Measurements from ENCODE around the gene GTF3C6.
"Not testable (repeated sequence)": the region's sequence is repeated elsewhere in the genome, so short reads cannot be mapped to it uniquely, and the experiment has no call there.

Gene GTF3C6, protein sequence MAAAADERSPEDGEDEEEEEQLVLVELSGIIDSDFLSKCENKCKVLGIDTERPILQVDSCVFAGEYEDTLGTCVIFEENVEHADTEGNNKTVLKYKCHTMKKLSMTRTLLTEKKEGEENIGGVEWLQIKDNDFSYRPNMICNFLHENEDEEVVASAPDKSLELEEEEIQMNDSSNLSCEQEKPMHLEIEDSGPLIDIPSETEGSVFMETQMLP

DNA sequence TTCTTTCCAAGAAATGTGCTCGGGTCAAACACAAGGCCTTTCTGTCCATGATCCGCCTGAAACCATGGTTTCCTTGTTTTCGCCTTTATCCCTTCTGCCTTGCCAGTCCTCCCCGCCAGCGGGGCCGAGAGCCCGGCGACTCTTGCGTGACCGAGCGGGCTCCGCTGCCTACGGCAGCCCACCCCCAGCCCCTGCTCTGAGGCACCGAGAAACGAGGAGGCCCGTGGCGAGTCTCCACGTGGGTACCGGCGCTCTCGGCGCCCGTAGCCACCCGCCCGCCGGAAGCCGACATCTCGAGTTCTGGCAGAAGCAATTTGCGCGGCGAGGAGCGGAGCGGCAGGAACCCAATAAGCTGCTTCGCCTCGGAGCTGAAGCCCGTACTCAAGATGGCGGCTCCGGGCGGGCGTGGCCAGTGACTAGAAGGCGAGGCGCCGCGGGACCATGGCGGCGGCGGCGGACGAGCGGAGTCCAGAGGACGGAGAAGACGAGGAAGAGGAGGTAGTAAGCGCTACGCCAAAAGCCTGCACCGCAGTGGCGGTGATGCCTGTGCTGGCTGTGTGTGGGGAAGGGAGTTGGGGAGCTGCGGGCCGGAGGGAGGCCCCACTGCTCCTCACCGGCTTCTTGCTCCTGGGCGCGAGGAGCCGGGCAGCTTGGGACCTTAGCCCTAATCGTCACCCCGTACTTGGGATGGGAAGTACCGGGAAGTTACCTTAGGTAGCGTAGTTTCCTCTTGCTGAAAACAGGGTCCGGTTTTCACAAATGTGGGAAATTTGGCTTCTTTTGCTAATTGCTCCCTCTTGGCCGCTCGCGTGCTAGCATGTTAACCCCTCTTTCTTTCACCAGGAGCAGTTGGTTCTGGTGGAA is at the start of gene GTF3C6:
Gene GTF3C6, plus strand, starts transcription at position 378 of the 864 bp plus-strand sequence. Its CDS starts 64 bp downstream, at position 442.
- peak; percentile 84 for DNase-seq

DNA sequence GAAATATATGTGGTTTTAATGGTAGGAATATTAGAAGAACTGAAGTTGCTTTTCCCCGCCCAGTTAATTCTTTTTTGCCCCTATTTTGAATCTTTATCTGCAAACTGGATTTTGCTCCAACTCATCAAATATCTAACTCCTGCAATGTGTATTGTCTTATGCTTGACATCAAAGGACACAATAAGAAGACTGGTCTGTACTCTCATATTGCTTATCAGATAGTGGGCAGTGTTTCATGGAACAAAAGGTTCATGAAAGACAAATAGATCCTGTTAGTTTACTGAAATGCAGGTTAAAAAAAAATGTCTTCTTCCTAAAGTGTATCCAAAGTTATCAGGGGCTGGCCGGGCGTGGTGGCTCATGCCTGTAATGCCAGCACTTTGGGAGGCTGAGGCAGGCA is 27.7 kb upstream of the GTF3C6 start:
- DNase-seq: no peak

DNA sequence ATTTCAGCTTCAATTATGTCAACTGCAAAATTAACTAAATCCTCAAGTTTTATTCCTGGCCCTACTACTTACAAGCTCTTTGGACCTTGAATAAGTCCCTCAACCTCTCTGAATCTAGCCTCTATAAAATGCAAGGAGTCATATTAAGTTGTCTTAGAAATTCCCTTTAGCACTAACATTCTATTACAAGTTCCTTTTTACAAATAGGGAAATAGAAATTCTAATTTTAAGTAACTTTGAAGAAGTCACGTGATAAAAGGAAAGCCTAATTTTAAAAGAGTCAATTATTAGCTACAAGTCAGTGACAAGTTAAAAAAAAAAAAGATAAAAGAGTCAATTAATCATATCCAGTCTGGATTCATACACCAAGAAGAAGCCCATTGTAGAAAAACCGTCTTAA is 24.6 kb upstream of the GTF3C6 start:
- no peak for DNase-seq

DNA sequence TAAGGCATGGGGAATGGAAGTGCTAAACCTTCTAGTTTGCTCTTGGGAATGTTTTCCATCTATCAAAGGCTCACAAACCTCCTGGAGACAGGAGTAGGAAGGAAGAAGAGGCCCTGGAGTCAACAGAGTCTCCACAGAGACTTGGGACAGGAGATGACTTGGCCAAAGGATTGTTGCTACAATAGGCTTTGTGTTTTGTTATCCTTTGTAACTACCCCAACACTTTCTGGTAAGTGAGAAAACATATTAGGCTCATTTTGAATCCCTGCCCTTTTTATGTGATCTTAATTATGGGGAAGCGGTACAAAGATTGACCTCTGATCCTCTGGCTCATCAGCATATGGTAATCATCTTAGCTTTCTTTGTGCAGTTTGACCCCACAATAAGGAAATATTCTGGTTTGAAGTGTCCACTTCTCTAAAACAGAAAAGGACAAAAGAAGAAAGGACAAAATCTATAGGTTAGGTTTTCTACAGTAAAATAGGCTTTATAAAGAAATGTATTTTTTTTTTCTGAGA is 24.1 kb upstream of the GTF3C6 start:
- DNase-seq: no peak

DNA sequence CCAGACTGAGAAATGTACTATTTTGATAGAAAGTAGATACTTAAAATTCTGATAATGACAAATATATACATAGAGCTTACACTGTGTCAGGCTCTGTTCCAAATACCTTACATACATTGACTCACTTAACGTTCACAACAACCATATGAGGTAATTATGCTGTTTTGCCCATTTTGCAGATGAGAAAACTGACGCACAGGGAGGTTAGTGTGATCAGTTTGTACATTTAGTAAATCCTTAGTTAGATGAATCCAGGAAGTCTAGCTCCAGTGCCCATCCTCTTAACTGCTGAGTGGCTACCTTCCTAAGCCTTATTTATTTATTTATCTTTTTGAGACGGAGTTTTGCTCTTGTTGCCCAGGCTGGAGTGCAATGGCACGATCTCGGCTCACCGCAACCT is 23.3 kb upstream of the GTF3C6 start:
- no peak for DNase-seq

DNA sequence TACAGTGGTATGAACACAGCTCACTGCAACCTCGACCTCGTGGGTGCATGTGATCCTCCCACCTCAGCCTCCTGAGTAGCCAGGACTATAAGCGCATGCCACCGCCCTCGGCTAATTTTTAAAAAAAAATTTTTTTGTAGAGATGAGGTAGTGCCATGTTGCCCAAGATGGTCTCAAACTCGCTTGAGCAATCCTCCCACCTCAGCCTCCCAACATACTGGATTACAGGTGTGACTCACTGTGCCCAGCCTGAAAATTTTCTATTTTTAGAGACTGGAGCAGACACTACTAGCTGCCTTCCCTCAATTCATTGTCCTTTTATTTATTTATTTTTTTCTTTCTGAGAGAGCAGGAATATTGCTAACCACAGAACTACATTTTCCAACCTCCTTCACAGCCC is 20.3 kb upstream of the GTF3C6 start:
- DNase-seq: no peak

DNA sequence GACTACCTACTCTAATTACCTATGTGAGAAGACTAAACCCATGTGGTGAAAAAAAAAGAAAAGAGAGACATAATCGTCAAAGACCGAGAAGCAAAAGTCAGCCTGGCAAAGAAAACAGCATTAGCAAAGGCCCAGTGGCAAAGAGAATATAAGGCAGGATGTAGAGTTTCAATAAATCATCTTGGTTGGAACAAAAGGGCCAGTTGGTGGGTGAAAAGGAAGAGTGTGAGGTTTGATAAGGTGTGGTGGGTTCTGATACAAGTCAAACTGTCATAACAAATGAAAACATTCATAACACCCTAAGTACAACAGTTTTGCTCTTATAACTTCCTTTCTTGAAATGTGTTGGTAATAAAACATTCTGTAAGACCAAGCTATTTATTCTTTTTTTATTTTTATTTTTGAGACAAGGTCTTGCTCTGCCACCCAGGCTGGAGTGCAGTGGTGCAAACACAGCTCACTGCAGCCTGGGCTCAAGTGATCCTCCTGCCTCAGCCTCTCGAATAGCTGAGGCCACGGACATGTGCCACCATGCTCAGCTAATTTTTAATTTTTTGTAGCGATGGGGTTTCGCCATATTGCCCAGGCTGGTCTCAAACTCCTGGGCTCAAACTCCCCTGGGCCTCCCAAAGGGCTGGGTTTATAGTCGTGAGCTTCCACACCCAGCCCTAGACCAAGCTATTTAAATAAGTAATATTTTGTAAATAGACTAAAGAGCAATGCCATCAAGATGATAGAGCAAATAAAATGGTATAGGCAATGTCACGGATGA is 18.9 kb upstream of the GTF3C6 start:
- DNase-seq: no peak

DNA sequence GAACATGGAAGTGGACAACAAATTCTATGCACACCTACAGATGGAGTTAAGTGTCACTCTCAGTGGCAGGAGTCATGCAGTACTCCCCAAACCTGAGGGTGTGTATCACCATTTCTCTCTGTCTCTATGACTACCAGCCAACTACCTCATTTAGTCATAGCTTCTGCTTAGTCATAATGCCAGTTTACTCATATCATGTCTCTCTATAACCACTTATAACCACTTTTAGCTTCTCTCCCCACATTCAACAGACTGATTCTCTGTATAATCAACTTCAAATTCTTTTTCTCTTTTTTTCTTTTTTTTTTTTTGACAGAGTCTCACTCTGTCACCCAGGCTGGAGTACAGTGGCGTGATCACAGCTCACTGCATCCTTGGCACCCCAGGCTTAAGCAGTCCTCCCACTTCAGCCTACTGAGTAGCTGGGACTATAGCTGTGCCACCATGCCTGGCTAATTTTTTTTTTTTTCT is 13.8 kb upstream of the GTF3C6 start:
- no peak for DNase-seq

DNA sequence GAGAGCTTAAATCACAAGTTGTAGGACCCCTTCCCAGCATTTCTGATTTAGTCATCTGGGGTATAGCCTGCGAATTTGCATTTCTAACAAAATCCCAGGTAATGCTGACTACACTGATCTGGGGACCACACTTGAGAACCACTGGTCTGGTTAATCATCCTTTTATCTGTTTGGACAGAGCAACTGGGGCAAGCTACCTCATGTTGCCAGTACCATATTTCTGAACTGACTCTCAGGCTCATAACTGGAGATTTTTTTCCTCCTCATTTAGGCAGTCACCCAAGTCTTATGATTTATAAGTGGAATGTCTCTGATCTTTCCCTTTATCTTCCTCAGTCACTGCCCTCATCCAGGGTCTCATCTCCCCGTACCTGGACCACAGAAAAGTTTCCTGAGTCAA is 12.0 kb upstream of the GTF3C6 start:
- DNase-seq: no peak

DNA sequence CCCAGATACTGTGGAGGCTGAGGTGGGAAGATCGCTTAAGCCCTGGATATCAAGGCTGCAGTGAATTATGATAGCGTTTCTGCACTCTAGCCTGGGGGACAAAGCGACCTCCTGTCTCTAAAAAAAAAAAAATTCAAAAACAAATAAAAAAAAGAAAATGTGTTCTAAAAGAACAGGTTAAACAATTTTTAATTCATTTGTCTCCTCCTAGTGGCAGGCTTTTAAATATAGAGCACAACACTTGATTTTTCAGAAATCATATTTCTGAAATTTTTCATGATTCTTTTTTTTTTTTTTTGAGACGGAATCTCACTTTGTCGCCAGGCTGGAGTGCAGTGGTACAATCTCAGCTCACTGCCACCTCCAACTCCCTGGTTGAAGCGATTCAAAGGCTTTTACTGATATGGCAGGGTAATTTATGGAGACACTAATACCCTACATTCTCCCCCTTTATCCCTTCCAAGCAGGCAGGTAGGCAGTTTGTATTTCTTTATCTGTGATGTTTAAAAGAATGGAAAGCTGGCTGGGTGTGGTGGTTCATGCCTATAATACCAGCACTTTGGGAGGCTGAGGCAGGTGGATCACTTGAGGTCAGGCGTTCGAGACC is 8.7 kb upstream of the GTF3C6 start:
- peak; percentile 7 for DNase-seq

DNA sequence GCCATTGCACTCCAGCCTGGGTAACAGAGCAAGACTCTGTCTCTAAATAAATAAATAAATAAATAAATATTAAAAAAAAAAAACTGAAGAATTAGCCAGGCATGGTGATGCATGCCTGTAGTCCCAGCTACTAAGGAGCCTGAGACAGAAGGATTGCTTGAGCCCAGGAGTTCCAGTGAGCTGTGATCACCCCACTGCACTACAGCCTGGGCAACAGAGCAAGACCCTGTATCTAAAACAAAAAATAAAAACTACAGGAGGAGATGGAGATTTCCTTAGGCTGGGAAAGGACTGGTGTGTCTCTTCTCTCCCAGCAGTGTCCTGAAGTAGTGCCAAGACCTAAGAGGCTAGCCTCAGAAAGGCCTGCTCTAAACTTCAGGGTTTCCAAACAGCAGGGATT is 8.1 kb upstream of the GTF3C6 start:
- DNase-seq: no peak

DNA sequence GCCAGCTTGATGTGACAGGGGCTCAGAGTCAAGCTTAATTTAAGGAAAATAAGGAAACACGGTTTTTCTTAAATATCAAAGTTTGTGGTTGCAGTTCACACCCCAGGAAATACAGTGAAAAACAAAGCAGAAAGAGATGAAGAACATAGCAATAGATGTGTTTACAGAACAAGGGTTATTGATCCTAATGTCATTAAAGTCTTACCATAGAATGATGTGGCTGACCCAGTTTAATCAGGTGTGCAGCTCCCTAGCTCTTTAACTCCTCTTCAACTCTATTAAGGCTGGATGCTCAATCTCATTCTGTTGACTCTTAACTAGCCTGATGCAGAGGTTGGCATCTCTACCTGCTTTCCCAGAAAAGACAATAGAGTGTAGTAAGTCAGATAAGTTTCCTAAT is 7.5 kb upstream of the GTF3C6 start:
- DNase-seq: no peak

DNA sequence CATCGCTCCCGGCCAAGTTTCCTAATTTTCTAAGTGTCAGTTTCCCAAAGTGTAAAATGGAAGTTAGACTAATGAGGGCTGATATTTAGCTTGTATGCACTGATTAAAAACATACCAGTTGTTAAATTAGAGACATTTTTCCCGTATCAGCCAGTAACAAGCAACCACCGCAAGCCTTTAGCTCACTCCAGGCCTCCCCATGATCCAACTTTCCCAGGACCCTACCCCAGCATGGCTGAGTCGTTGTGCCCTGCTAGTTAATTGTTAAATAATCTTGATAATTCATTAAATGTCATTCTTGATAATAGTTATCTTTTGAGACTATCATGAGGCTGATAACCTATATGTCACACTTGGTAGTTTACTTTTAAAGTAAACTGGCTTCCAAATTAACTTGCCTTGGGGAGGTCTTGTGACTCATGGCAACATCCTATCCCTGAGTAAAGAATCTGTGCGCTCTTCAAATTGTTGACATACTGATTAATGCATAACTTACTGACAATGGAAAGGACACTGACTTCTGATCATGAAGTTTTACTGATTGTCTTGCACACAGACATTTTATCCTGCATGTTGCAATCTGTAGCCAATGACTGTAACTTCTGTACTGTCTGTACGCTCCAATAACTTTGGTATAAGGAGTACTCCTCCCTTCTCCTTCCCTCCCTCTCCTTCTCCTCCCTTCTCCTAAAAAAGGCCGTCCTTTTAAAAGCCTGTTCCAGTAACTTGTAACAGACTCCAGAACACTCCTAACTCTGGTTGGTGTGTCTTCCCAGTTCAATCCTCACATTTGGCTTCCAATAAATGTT is 6.3 kb upstream of the GTF3C6 start:
- DNase-seq: no peak

DNA sequence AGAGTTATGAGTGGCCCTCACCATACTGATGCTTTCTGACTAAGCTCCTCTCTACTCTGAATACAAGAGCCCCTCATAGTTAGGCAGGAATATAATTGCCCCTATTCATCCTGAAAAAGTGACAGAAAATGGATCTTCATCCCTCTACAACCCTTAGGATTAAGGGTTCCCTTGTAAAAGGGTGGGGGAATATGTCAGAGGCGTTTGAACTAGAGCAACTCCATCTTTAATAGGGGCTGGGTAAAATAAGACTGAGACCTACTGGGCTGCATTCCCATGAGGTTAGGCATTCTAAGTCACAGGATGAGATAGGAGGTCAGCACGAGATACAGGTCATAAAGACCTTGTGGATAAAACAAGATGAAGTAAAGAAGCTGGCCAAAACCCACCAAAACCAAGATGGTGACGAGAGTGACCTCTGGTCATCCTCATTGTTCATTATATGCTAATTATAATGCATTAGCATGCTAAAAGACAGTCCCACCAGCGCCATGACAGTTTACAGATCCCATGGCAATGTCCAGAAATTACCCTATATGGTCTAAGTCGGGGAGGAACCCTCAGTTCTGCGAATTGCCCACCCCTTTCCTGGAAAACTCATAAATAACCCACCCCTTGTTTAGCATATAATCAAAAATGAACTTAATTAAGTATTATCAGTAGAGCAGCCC is 4.7 kb upstream of the GTF3C6 start:
- no peak for DNase-seq

DNA sequence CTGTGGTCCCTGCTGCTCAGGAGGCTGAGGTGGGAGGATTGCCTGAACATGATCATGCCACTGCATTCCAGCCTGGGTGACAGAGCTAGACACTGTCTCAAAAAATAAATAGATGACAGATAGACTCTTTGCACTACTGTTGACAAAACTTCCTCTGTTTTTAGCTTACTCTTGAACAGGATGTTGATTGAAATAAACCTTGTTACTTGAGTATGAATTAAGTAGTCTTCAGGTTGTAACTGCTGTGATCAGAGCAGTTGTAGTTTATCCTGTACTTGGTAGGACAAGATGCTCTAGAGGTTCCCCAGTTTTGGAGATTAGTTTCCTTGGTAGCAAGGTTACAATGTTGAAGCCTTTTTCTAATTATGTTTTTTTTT is 1.5 kb downstream of the GTF3C6 start:
- DNase-seq: no peak

DNA sequence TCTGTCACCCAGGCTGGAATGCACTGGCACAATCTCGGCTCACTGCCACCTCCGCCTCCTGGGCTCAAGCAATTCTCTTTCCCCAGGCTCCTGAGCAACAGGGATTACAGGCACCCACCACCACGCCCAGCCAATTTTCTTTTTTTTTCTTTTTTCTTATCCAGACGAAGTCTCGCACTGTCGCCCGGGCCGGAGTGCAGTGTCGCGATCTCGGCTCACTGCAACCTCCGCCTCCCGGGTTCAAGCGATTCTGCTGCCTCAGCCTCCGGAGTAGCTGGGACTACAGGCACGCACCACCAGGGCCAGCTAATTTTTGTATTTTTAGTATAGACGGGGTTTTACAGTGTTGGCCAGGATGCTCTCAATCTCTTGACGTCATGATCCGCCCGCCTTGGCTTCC is 4.1 kb downstream of the GTF3C6 start:
- not testable (repeated sequence) for DNase-seq

DNA sequence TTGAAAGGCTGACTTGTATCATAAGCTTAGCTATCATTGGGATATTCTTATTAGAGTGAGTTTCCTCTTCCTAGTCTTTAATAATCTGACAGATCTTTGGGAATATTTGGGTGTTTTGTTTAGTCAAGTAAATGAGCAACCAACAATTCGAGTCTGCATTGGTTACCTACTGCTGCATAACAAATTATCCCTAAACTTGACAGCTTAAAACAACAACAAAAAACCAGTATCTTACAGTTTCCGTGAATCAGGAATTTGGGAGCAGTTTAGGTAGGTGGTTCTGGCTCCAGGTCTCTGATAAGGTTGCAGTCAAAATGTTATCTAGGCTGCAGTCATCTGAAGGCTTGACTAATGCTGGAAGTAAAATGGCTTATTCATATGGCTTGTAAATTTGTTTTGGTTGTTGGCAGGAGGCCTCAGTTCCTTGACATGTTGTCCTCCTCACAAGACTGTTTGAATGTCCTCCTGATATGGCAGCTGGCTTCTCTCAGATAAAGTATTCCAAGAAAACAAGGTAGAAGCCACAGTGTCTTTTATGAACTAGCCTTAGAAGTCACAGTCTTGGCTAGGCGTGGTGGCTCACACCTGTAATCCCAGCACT is 7.2 kb downstream of the GTF3C6 start:
- DNase-seq: no peak

DNA sequence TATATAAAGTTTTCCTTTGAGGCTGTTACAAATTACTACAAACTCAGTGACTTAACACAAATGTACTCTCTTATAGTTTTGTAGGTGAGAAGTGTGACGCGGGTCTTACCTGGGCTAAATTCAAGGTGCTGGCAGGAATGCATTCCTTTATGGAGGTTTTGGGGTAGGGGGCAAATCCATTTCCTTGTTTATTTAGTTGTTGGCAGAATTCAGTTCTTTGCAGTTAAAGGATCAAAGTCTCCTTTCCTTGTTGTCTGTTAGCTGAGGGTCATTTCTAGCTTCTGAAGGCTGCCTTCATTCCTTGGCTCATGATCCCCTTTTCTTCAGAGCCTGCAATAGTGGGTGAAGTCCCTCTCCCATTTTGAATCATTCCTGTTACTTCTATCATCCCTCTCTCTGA is 10.2 kb downstream of the GTF3C6 start:
- not testable (repeated sequence) for DNase-seq

DNA sequence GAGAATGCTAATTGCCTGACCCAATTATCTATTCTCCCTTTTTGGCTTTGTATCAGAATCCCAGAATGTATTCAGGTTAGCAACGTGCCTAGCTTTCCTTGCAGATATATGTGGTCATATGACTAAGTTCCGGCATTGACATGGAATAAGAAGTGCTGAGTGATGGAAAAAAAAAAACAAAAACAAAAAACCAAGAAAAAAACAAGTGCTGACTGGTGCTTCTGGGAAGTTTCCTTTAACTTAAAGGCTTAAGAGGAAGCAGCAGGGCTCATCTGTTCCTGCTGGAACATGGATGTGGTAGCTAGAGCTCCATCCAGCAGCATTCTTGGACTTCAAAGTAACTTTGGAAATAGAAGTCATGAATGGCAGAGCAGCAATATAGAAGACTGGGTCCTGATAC is 13.0 kb downstream of the GTF3C6 start:
- no peak for DNase-seq

DNA sequence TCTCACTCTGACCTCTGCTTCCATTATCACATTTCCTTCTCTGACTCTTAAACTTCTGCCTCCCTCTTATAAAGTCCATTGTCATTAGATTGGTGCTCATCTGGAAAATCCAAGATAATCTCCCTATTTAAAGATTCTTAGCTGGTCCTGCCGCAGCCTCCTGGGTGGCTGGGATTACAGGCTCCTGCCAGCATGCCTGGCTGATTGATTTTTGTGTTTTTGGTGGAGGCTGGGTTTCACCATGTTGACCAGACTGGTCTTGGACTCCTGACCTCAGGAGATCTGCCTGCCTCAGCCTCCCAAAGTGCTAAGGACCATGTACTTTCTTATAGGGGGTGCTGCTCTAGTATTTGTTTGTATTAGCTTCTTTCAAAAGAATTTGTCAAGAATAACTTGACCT is 18.1 kb downstream of the GTF3C6 start:
- DNase-seq: no peak

DNA sequence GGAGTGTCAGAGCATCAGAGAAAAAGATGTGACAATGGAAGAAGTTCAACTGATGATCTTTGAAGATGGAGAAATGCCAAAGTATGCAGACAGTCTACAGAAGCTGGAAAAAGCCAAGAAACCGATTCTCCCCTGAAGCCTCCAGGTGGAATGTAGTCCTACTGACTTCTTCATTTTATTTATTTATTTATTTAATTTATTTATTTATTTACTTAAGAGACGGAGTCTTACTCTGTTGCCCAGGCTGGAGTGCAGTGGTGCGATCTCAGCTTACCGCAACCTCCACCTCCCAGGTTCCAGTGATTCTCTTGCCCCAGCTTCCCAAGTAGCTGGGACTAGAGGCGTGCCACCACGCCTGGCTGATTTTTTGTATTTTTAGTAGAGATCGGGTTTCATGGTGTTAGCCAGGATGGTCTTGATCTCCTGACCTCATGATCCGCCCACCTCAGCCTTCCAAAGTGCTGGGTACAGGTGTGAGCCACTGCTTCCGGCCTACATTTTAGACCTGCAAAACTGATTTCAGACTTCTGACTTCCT is 21.1 kb downstream of the GTF3C6 start:
- DNase-seq: no peak

Measured in NCI-H526 treated with DMSO at 0.1 percent for 48 hours (cell line).